GM21390 (cell line): ENCODE data around the gene UNC119.
"Not testable (repeated sequence)": the region's sequence is repeated elsewhere in the genome, so short reads cannot be mapped to it uniquely, and the experiment has no call there.

ENCODE experiments used
- ATAC-seq: cut with Tn5 transposase; IDR thresholded peaks from one replicate; pipeline ENCODE4 v1.9.1; 2021; ENCODE audit not compliant: unreplicated experiment

Gene UNC119

GRCh38 chr17:28523876-28524275 lies 28.5 kb downstream of the UNC119 start:
- ATAC-seq = no peak

GRCh38 chr17:28523186-28523585 lies 29.2 kb downstream of the UNC119 start:
- ATAC-seq = no peak

- not testable (repeated sequence) for ATAC-seq
Measured at GRCh38 chr17:28522281-28522680, 30.1 kb downstream of the UNC119 start.

GRCh38 chr17:28521311-28522085 lies 30.9 kb downstream of the UNC119 start:
- ATAC-seq = no peak

DNA sequence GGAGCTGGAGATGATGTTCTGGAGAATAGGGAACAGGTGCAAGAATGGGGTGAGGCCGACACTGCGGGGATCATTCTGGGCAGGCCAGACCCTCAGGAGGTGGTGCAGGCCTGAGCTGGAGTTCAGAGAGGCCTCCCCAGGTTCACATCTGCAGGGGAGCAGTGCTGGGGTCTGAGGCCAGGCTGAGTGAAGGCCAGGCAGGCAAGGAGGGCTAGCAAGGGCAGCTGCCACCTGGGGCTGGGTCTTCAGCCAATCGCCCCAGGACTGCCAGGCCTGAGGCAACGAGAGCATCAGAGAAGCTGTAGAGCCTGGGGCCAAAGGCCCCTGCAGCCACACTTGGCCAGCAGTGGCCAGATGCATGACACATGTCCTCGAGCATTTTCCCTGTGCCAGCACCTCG lies 31.7 kb downstream of the UNC119 start:
- no peak for ATAC-seq

DNA sequence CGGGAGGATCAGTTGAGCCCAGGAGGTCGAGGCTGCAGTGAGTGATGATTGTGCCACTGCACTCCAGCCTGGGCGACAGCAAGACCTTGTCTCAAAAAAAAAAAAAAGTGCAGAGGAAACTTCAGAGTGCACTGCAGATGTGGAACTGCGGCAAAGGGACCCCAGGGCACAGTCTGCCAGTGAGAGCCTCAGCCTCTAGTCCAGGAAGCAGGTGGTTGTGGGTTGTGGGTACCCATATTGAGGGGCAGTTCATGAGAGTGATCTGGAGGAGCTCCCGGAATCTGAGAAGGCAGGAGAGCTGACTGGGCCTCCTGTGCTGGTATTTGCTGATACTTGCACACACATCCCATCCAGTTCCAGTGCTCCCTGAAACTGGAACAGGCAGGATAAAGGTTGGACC lies 33.2 kb downstream of the UNC119 start:
- no peak for ATAC-seq

DNA sequence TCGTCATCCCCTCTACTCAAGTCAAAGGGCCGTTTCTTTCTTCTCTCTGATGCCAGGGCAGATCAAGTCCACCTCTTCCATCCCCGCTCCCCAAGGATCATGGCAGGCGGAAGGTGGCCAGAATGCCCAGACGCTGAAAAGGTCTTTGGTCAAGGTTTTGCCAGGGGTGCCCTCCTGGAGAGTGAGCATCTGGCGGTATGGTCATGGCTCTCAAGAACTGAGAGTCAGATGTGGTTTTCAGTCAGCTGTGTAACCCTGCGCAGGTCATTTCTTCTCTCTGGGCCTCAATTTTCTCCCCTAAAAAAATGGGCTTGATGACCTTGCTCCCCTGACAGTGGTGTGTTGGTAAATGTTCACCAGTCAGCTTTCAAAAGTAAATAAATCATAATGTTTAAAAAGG lies 33.8 kb downstream of the UNC119 start:
- ATAC-seq = no peak

DNA sequence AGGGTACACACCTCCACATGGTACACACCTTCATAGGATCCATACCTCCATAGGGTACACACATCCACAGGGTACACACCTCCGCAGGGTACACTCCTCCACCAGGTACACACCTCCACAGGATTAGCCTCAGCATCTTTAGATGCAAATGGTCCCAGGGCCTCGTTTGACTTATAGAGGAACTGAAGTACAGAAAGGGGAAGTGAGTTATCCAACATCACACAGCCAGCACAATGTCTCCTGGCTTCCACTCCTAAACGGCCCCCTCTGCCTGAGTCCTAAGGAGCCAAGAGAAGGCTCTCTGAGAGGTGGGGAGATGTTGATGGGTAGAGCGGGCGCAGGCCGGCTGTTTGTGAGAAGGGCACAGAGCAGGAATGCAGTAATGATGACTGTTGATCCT lies 34.3 kb downstream of the UNC119 start:
- no peak for ATAC-seq

GRCh38 chr17:28515518-28515917 lies 36.9 kb downstream of the UNC119 start:
- no peak for ATAC-seq

DNA sequence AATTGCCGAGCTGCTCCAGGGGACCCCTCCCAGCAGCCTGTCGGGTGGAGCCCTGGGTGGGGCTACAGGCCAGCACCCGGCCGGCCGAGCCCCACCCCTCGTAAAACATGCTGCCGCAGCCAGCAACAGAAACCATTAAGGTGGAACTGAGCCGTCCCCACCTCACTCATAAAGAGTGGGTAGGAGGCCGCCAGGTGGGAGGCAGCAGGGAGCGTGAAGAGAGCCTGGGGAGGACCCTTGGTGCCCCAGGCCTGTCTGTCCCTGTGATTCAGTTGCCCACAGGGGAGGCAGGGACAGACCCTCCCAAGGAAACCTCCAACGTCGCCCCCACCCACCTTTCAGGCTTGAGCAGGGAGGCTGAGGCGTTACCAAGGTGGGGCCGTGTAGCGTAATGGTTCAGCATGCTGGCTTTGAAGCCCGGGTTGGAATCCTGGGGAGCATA lies 37.8 kb downstream of the UNC119 start:
- ATAC-seq = no peak

DNA sequence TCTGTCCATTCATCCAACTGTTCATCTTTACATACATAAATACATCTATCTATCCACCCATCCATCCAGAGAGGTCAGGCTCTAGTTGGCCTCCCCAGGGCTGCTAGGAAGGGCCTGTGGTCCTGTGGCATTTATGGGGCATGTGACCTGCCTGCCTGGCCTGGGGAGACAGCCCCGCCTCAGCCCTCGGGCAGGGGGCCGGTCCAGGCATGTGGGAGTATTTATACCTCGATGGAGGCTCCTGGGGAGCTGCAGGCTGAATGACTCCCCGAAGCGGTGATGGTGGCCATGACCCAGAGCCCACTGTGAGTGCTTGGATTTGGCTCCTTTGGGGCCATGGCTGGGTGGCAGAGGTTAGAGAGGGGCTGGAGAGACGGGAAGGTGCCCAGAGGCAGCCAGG lies 38.9 kb downstream of the UNC119 start:
- ATAC-seq = no peak

DNA sequence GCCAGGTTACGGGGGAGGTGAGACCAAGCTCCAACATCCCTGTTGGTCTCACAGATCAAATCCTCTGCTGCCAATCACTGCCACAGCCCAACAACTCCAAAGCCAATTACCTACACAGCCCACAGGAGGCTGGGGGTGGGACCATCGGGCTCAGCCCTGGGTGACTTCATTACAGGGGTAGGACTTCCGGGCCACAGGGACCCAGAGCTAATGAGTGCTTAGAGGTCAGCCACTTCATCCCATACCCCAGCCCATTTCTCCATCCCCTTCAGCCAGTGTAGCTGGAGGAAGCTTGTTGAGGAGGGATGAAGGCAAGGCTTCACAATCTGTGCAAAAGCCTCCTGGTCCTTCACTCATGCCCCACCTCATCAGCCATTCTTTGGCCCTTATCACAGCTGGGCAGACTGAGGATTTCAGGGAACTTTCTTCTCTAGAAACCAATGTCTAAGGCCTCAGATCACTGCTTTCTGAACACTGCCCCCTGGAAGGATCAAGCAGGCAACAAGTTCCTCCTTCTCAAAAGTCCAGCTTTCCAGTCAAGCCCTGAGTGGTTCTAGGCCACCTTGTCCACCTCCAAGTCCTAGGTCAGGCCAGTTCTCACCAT lies 40.5 kb downstream of the UNC119 start:
- no peak for ATAC-seq

DNA sequence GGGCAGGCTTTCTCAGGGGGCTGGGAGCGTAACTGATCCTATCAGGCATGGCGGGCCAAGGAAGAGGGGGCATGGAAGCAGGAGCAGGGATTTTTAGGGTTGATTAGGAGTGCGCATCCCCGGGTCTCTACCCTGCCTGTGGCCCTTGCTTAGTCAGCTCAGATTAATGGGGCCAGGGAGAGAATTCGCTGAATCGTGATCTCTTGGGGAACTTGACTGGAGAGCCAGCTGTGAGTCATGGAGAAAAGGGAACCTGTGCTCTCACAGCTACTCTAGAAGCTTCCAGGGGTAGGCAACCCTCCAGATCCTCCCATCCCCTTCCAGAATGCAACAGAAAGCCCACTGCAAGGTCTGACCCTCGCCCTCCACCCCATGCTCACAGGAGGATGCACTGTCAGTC lies 42.6 kb downstream of the UNC119 start:
- no peak for ATAC-seq

DNA sequence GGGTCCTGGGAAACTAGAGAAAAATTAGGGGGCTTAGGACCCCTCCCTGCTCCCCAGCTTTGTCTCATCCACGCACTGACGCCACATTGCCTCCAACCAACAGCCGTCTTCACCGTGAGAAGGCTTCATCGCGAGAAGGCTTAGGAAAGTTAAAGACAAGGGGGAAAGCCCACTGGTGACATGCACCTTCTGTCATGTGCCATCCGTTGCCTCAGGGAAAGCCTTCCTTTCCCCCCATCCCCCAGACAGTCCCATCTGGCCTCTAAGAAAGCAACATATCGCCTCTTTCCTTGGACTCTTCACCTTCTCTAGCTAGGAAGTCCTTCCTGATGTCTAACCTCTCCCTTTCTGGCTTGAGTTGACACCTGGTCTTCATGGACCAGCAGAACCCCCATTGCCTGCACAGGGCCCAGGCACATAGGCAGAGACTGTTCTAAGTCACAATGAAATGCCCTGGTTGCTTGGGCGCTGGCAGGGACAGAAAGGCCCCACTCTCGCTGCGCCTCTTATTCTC lies 44.2 kb downstream of the UNC119 start:
- ATAC-seq = no peak

DNA sequence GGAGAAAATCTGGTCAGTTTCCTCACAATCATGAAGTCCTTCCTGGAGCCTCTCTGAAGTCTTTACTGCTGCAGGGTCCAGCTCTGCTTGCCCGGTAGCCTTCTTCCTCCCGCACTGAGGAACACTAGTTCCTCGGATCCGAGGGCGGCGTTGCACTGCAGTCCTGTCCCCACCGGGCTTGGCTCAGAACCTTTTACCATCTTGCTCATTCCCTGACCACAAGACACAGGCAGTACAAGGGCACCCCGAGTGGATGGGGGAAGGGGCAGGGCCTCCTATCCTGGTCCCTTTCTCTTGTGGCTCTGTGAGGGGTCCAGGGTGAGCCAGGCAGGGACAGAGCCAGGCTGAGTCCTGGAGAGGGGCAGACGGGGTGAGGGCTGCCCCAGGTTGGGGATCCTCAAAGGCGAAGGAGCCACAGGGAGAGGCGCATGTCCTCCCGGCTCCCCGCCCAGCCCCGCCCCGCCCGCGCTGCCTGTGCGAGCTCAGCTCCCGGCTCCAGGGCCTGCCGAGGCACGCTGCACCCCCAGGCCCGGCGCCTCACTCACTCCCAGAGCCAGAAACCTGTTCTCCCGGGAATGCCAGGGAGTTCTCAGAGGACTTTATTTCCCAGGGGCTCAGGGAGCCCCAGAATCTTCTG lies 44.7 kb downstream of the UNC119 start:
- no peak for ATAC-seq

DNA sequence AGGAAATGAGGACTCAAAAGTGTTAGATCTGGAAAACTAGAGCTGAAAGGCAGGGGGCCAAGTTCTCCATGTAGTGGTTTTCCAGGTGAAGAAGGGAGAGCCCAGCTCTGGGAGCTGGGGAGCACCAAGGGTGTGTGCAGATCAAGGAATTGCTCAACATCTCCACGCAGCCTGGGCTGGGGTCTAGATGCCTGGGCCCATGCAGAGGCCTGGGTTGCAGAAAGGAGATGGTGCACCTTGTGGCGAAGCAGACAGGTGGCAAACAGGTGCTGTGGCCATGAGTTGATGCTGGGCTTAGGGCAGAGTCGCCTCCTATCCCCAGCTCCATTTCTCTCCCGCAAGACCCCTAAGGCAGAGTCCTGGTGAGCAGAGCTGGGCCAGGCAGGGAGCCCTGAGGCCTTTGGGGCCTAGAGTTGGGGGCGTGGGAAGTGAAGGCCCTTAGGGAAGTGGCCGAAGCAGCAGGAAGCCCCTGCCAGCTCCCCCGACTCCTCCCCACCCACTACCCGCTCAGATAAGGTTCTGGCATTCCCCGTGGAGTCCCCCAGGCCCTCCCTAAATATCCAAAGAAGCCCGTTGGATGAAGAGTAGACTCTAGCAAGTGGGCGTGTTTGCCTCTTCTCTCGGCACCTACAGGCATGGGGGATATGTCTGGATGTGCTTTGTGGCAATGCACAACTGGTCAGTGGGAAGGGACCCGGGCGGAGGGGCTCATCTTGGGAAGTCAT lies 45.5 kb downstream of the UNC119 start:
- no peak for ATAC-seq

GRCh38 chr17:28505986-28506665 lies 46.3 kb downstream of the UNC119 start, which contains the start of gene FOXN1:
Gene FOXN1 (plus strand): TSS chr17:28506348. CDS start chr17:28523970, 17,622 bp downstream.
- no peak for ATAC-seq

- ATAC-seq = no peak
Measured at GRCh38 chr17:28503420-28503819, 49.0 kb downstream of the UNC119 start.

GRCh38 chr17:28501421-28502284 lies 50.8 kb downstream of the UNC119 start:
- no peak for ATAC-seq
